ENCODE measurements around the gene SLU7. TPM values are rescaled to one million over a fixed set of nuclear protein-coding genes. Genes with fewer than 3 reads are reported as not detected.

SLU7 gene
- total RNA-seq, 2 experiments from 2014 or later = 50.1 to 54.6 TPM

Other genes with a start within 250 kb of the SLU7 start
- not detected for gene FABP6, start 189.6 kb downstream of the SLU7 start, total RNA-seq
- gene CCNJL, start 106.5 kb downstream of the SLU7 start, total RNA-seq = under 1 TPM in 1 of 2 experiments, not detected in 1; 0.23 TPM
- not detected for gene C1QTNF2, start 48.5 kb downstream of the SLU7 start, total RNA-seq
- under 1 TPM; 0.61 to 0.88 TPM for gene FAM200C, start 19.0 kb downstream of the SLU7 start, total RNA-seq
- gene PTTG1, start 2.8 kb upstream of the SLU7 start, total RNA-seq = 100 to 1,000 TPM; 204 to 212 TPM